Muscle of back (tissue), 11 donors: ENCODE data around the gene ZBTB44. TPM values are rescaled to one million over a fixed set of nuclear protein-coding genes. Genes with fewer than 3 reads are reported as not detected.
A peak's percentile ranks its signal among the peaks of the same experiment; 100 is the strongest.
"Not testable (repeated sequence)": the region's sequence is repeated elsewhere in the genome, so short reads cannot be mapped to it uniquely, and the experiment has no call there.

Source experiments
- DNase-seq, 3 donors: peaks; one replicate each; pipeline versions ENCODE4 v3.0.0 to v3.0.0-alpha.2; 2013
- polyA plus RNA-seq, 10 donors: library from polyadenylated mRNA; unstranded; fragments of 120-200 nt; gene quantifications; one replicate each; pipeline ENCODE4 v1.2.1, GENCODE V29; 2013; ENCODE audit not compliant: insufficient read length in 10 of 10

Gene ZBTB44
- polyA plus RNA-seq, 10 donors: 23.6 to 39.4 (median 30.9) TPM

DNA sequence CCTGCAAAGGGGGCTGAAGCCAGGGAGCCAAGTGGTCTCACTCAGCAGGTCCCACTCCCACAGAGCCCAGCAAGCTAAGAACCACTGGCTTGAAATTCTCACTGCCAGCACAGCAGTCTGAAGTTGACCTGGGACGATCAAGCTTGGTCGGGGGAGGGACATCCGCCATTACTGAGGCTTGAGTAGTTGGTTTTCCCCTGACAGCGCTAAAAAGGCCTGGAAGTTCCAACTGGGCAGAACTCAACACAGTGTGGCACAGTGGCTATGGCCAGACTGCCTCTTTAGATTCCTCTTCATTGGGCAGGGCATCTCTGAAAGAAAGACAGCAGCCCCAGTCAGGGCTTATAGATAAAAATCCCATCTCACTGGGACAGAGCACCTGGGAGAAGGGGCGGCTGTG is 64.8 kb downstream of the ZBTB44 start:
- DNase-seq: not testable (repeated sequence)

DNA sequence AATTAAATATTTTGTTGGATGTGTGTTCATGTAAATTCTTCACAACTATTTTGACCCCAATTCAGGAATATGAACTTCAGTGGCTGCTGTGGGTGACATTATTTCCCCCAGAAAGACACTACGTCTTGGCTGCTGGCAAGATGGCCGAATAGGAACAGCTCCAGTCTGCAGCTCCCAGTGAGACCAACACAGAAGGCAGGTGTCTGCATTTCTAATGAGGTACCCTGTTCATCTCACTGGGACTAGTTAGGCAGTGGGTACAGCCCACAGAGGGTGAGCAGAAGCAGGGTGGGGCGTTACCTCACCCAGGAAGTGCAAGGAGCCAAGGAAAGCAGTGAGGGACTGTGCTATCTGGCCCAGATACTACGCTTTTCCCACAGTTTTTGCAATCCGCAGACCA is 65.3 kb downstream of the ZBTB44 start:
- DNase-seq: no peak

DNA sequence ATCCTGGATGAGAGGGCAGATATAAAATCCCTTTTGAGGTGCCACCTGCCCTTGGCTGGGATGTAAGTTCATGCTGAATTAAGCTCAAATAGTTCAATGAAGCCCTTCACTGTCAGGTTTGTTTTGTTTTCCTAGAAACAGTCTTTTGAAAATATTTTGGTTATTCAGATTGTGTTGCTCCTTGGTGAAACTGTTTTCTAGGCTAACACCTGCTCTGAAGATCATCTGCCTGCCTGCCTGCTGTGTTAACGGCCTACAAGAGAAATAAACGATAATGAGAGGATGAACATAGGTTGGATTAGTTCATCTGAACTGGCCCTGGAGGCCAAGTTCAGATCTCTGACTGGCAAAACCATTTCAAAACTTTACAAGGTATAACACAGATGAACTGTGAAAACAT is 67.4 kb downstream of the ZBTB44 start:
- DNase-seq: no peak

DNA sequence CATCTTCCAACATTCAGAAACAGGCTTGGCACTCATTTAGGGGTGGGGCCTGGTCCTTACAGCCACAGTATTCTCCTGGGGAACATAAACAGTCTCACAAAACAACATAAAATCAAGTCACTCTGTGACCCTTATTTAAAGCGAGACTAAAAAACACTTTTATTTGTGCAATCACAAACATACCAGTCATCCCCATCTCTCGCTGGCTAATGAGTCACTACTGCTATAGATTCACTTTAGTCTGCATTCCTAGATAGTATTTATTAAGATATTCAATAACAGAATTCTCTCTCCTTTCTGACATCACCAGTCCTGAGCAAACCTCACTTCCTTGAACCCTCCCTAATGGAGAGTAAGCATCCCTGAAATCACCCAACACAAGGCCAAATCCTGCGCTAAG is 68.0 kb downstream of the ZBTB44 start:
- peak in 1 of 3 donors; percentile 17 for DNase-seq

DNA sequence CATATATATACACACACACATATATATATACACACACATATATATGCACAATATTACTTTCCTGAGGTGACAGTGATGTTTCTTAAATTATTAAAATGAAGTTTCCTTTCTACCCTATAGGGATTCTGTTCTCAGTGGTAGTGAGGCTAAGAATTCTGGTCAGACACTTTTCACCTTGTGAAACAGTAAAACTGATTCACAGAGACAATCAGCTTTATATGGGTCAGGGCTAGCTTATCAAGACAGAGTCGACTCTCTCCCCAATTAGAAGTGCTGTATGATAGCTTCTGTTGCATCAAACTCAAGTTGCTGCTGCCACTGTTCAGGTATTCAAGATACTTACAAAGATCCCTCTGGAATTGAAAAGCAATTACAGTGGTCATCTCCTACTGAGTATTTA is 68.4 kb downstream of the ZBTB44 start:
- no peak for DNase-seq

GRCh38 chr11:130245375-130245774 is 69.3 kb downstream of the ZBTB44 start:
- not testable (repeated sequence) for DNase-seq

DNA sequence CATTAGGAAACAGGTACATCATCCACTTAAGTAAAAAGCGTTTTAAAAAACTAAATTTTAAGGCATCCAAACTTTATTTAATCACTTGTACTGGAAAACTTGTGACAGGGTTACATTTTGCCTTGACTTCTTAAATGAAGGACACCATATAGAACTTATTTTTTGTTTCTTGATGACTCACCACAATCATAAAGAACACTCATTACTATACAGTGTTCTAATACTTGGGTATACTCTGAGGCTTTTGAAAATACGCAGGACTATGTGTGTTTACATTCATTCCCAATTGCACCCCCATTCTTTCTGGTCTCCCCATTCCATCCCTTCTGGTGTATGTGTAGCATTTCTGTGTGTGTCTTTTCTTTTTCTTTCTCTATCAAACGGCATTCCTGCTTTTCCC is 69.9 kb downstream of the ZBTB44 start:
- no peak for DNase-seq

- DNase-seq: no peak
Measured at GRCh38 chr11:130243816-130244215, 70.9 kb downstream of the ZBTB44 start.

DNA sequence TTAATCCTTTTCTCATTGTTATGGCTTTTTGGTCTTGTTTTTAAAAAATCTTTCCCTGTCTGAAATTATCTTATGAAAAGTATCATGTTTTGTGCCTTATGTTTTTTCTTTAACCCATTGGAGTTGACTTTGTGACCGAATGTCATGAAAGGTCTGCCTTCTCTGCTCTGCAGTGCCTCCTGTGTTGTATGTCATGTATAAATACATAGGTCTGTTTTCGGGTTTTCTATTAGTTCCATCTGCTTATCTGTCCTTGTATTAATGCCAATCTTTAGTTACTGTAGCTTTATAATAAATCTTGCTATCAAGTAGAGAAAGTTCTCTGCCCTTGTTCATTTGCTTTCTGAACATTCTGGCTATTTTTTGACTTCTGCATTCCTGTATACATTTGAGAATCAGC is 73.0 kb downstream of the ZBTB44 start:
- no peak for DNase-seq

- DNase-seq: no peak
Measured at GRCh38 chr11:130237282-130238006, 77.3 kb downstream of the ZBTB44 start.

DNA sequence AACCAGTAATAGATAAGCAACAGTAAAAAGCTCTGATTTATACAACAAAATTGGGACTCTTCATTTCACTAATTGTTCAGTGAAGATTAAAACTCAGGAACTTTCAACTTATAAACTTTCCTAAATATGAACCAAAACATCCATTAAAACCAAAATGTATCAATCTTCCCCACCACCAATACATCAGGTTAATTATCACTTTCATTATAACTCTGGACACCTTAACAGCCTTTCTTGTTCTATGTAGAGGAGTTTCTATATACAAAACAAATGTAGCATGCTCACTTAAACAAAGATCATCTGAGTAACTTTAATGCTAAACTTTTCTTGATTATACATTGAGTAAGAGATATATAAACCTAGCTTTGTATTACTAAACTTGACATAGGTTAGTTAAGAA is 80.4 kb downstream of the ZBTB44 start:
- DNase-seq: no peak

- DNase-seq: not testable (repeated sequence)
Measured at GRCh38 chr11:130233888-130234287, 80.8 kb downstream of the ZBTB44 start.

- not testable (repeated sequence) for DNase-seq
Measured at GRCh38 chr11:130233486-130233885, 81.2 kb downstream of the ZBTB44 start.

GRCh38 chr11:130227373-130227772 is 87.3 kb downstream of the ZBTB44 start:
- no peak for DNase-seq

GRCh38 chr11:130223291-130223971 is 91.3 kb downstream of the ZBTB44 start:
- no peak for DNase-seq

GRCh38 chr11:130220311-130221035 is 94.2 kb downstream of the ZBTB44 start:
- DNase-seq: no peak

- DNase-seq: no peak
Measured at GRCh38 chr11:130219148-130219547, 95.6 kb downstream of the ZBTB44 start.

- no peak for DNase-seq
Measured at GRCh38 chr11:130218501-130219070, 96.1 kb downstream of the ZBTB44 start.

- DNase-seq: no peak
Measured at GRCh38 chr11:130217133-130218031, 97.3 kb downstream of the ZBTB44 start.

DNA sequence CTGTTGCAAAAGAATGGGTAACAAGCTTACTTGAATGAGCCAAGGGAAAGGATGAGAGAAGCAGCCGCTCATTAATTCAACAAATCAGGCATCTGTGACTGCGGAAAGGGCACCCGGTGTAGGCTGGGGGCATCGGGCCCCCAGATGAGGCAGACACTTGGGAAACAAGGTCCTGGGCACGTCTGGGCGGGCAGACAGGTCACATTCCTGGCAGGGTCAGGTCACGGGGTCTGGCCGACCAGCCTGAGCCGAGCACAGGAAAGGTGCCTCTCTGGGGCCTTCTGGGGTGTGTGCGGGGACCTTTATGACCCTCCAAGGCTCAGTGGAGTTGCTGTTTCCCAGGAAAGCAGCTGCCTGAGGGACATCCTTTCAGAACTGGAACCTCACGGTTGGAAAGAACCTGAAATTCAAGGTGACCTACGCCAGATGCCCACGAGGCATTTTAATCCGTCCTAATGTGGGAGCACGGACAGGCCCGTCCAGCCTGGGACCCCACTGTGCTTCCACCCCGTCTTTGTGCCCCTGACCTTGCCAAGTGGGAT is 98.1 kb downstream of the ZBTB44 start:
- DNase-seq: no peak

- DNase-seq: no peak
Measured at GRCh38 chr11:130216221-130216550, 98.5 kb downstream of the ZBTB44 start.
